GM10248 (cell line): ENCODE data around the gene SCEL.

Experiments used
- CTCF ChIA-PET: fragments of 300-600 bp; sonication (Branson Sonifier 250); formaldehyde crosslinking; extraction: SDS; loops from one replicate; lab custom pipeline; 2021; ENCODE audit warnings: antibody characterized with exemption; lab: Yijun Ruan, JAX
- POLR2A ChIA-PET: fragments of 350-650 bp; sonication (Branson Sonifier 250); formaldehyde crosslinking; extraction: SDS; loops from one replicate; lab custom pipeline; 2020; ENCODE audit warnings: antibody characterized with exemption; lab: Yijun Ruan, JAX
- DNase-seq: peaks from one replicate; pipeline ENCODE4 v3.0.0; 2012; ENCODE audit errors: extremely low spot score
- CTCF ChIP-seq: IDR thresholded peaks from 2 replicates; pipeline ENCODE4 v1.5.1; 2012; ENCODE audit warnings: mild to moderate bottlenecking, low read depth; ENCODE audit errors: extremely low read depth, missing control alignments, control extremely low read depth

SCEL gene

GRCh38 chr13:77611068-77611467 lies 75.6 kb downstream of the SCEL start:
- no peak for DNase-seq
- POLR2A ChIA-PET: no interaction called here
- CTCF ChIA-PET: interaction anchor here (1.1 kb wide), 1 partner anchor 33 kb away, joined by 4 read pairs; no protein-coding TSS in a partner anchor
- no peak for TF ChIP-seq CTCF

GRCh38 chr13:77616027-77616426 lies 80.5 kb downstream of the SCEL start:
- no peak for DNase-seq
- no peak for TF ChIP-seq CTCF
- CTCF ChIA-PET: no interaction called here
- POLR2A ChIA-PET: no interaction called here

GRCh38 chr13:77619655-77620054 lies 84.1 kb downstream of the SCEL start:
- CTCF ChIA-PET: interaction anchor here (1.0 kb wide), 1 partner anchor 15 kb away, joined by 3 read pairs; no protein-coding TSS in a partner anchor
- POLR2A ChIA-PET: no interaction called here
- no peak for TF ChIP-seq CTCF
- no peak for DNase-seq

GRCh38 chr13:77620138-77620537 lies 84.6 kb downstream of the SCEL start:
- no peak for DNase-seq
- ChIA-PET CTCF (no interaction called here), POLR2A (no interaction called here)
- TF ChIP-seq CTCF: no peak

- TF ChIP-seq CTCF: no peak
- DNase-seq: no peak
- POLR2A ChIA-PET: no interaction called here
- CTCF ChIA-PET: interaction anchor here (0.8 to 1.1 kb wide), 2 partner anchors 8 to 30 kb away, joined by 3 read pairs; no protein-coding TSS in a partner anchor
Measured at GRCh38 chr13:77623806-77624205, 88.3 kb downstream of the SCEL start.

- no peak for DNase-seq
- POLR2A ChIA-PET: interaction anchor here (0.6 kb wide), 1 partner anchor 134 kb away, joined by 3 read pairs; no protein-coding TSS in a partner anchor
- CTCF ChIA-PET: interaction anchor here (0.8 to 1.0 kb wide), 2 partner anchors 65 to 116 kb away, joined by 3 read pairs; no protein-coding TSS in a partner anchor
- no peak for TF ChIP-seq CTCF
Measured at GRCh38 chr13:77628170-77628569, 92.7 kb downstream of the SCEL start.
